GM12873 (cell line): ENCODE measurements around the gene DOCK9.

Experiments
- CTCF ChIP-seq: IDR thresholded peaks from 2 replicates; pipeline ENCODE4 v1.5.1; 2012; ENCODE audit warnings: low read depth, mild to moderate bottlenecking, moderate library complexity, low read length, control low read depth; ENCODE audit not compliant: insufficient read depth; ENCODE audit errors: missing control alignments

The DOCK9 gene

GRCh38 chr13:98915981-98916380 lies 61.9 kb downstream of the DOCK9 start:
- TF ChIP-seq CTCF = no peak

- no peak for TF ChIP-seq CTCF
Observed at GRCh38 chr13:98915563-98915962, 62.3 kb downstream of the DOCK9 start.

- no peak for TF ChIP-seq CTCF
Observed at GRCh38 chr13:98913741-98914140, 64.1 kb downstream of the DOCK9 start.

DNA sequence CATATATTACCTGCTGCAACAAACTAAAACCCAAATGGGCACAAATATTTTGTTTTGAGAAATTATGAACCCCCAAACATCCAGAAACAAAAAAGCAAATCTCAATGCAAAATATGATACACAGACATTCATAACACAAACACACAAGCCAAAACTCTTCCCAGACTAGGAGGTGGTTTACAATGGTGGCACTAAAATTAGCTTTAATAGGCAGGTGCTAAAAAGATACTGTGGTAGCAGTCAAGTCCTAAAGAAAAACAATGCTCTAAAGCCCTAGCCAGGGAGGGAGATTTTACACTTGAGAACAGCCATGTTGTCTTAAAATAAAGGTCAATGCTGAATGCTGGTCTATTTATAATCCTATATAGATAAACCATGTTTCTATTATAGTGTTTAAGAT lies 65.0 kb downstream of the DOCK9 start:
- TF ChIP-seq CTCF = no peak

DNA sequence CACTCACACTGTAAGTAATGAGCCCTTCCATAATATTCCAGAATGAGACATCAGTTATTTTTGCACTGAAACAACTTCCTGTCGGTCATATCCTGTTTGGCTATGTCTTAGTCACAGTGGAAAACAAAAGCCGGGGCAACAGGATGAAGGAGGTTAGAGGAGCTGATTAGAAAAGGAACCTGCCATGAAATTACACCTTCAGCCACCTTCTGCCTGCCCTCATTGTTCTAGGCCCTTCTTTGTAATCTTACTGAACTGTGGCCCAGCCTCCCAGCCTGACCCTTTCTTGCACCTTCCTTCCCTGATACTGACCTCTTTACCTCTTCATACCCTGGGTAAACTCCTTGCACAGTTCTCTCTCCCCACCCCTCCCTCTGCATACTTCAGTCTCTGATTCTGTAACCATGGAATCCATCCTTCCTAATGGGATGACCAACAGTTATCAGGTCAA lies 67.3 kb downstream of the DOCK9 start:
- TF ChIP-seq CTCF = no peak

DNA sequence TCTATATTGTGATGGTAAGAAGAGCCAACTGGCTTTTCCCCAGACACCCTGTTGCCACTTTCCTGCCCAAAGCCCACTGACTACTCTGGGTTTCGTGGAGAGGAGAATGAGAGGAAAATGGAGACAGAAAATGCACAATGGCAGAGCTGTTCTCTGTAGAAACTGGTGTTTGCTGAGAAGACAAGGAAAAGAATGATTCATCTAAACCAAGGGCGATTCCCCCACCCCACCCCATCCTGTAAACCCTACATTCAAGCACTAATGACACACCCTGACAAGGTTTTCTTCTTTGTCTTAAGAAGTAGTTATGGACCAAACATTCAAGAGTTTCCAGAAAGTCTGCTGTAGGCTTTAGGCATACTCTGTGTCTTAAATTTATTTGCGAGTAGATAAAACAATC lies 68.8 kb downstream of the DOCK9 start:
- no peak for TF ChIP-seq CTCF

- no peak for TF ChIP-seq CTCF
Observed at GRCh38 chr13:98906746-98907502, 70.9 kb downstream of the DOCK9 start.

GRCh38 chr13:98905199-98905598 lies 72.7 kb downstream of the DOCK9 start:
- TF ChIP-seq CTCF = no peak
